Measurements from ENCODE around the gene QRICH1. TPM values are rescaled to one million over a fixed set of nuclear protein-coding genes. Genes with fewer than 3 reads are reported as not detected.
"Not testable (repeated sequence)": the region's sequence is repeated elsewhere in the genome, so short reads cannot be mapped to it uniquely, and the experiment has no call there.

Gene QRICH1
- total RNA-seq, 1 donor from 2014 or later: 56.0 TPM

DNA sequence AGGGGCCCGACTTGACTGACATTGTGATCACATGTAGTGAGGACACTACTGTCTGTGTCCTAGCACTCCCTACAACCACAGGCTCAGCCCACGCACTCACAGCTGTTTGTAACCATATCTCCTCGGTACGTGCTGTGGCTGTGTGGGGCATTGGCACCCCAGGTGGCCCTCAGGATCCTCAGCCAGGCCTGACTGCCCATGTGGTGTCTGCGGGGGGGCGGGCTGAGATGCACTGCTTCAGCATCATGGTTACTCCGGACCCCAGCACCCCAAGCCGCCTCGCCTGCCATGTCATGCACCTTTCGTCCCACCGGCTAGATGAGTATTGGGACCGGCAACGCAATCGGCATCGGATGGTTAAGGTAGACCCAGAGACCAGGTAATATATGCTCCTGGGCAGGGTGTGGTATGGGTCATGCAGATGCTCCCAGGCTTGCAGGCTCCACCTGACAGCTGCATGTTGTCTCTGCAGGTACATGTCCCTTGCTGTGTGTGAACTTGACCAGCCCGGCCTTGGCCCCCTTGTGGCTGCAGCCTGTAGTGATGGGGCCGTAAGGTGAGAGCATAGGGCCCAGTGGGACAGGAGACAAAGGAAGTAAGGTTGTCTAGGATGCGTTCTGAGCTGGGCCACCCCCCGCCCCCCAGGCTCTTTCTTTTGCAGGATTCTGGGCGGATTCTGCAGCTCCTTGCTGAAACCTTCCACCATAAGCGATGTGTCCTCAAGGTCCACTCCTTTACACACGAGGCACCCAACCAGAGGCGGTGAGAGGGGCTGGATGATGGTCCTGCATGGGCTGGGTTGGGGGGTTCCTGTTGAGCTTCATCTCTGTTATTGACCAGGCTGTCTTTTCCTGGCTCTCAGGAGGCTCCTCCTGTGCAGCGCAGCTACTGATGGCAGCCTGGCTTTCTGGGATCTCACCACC, 79.9 kb downstream of the QRICH1 start:
- DNase-seq (ENCODE audit: low read depth): no peak
- Histone ChIP-seq H3K4me3 (ENCODE audit: low read depth, low read length) (no peak overlapping the region), H3K27me3 (ENCODE audit: control insufficient read depth, insufficient read depth, low read length) (no peaks in the 10 kb centered on the region), H3K36me3 (ENCODE audit: control insufficient read depth, insufficient read depth, low read length) (peaks cover 1% of the 10 kb centered on the region)
- TF ChIP-seq, protein P1, sequence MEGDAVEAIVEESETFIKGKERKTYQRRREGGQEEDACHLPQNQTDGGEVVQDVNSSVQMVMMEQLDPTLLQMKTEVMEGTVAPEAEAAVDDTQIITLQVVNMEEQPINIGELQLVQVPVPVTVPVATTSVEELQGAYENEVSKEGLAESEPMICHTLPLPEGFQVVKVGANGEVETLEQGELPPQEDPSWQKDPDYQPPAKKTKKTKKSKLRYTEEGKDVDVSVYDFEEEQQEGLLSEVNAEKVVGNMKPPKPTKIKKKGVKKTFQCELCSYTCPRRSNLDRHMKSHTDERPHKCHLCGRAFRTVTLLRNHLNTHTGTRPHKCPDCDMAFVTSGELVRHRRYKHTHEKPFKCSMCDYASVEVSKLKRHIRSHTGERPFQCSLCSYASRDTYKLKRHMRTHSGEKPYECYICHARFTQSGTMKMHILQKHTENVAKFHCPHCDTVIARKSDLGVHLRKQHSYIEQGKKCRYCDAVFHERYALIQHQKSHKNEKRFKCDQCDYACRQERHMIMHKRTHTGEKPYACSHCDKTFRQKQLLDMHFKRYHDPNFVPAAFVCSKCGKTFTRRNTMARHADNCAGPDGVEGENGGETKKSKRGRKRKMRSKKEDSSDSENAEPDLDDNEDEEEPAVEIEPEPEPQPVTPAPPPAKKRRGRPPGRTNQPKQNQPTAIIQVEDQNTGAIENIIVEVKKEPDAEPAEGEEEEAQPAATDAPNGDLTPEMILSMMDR (IDR thresholded peaks at IDR 0.05; ENCODE audit: insufficient read depth, low read length, poor library complexity, severe bottlenecking): peak; percentile 68

DNA sequence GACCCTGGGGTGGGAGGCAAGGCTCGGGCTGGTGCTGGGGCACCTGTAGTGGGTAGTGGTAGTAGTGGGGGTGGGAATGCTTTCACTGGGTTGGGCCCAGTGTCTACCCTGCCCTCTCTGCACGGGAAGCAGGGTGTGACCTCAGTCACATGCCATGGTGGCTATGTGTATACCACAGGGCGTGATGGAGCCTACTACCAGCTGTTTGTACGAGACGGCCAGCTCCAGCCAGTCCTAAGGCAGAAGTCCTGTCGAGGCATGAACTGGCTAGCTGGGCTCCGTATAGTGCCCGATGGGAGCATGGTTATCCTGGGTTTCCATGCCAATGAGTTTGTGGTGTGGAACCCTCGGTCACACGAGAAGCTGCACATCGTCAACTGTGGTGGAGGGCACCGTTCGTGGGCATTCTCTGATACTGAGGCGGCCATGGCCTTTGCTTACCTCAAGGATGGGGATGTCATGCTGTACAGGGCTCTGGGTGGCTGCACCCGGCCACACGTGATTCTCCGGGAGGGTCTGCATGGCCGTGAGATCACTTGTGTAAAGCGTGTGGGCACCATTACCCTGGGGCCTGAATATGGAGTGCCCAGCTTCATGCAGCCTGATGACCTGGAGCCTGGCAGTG, 80.6 kb downstream of the QRICH1 start:
- TF ChIP-seq, protein P1 (IDR thresholded peaks at IDR 0.05; ENCODE audit: insufficient read depth, low read length, poor library complexity, severe bottlenecking): no peak
- DNase-seq (ENCODE audit: low read depth): no peak
- peaks cover 1% of the 10 kb centered on the region for H3K36me3 ChIP-seq (ENCODE audit: control insufficient read depth, insufficient read depth, low read length)
- H3K27me3 ChIP-seq (ENCODE audit: control insufficient read depth, insufficient read depth, low read length): no peaks in the 10 kb centered on the region
- no peak overlapping the region for H3K4me3 ChIP-seq (ENCODE audit: low read depth, low read length)

DNA sequence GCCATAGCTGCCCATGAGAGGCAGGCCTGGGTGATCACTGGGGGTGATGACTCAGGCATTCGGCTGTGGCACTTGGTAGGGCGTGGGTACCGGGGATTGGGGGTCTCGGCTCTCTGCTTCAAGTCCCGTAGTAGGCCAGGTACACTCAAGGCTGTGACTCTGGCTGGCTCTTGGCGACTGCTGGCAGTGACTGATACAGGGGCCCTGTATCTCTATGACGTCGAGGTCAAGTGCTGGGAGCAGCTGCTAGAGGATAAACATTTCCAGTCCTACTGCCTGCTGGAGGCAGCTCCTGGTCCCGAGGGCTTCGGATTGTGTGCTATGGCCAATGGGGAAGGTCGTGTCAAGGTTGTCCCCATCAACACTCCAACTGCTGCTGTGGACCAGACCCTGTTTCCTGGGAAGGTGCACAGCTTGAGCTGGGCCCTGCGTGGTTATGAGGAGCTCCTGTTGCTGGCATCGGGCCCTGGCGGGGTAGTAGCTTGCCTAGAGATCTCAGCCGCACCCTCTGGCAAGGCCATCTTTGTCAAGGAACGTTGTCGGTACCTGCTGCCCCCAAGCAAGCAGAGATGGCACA, 81.3 kb downstream of the QRICH1 start:
- Histone ChIP-seq H3K27me3 (ENCODE audit: control insufficient read depth, insufficient read depth, low read length) (no peaks in the 10 kb centered on the region), H3K36me3 (ENCODE audit: control insufficient read depth, insufficient read depth, low read length) (peaks cover 1% of the 10 kb centered on the region), H3K4me3 (ENCODE audit: low read depth, low read length) (no peak overlapping the region)
- no peak for DNase-seq (ENCODE audit: low read depth)
- TF ChIP-seq, protein P1 (IDR thresholded peaks at IDR 0.05; ENCODE audit: insufficient read depth, low read length, poor library complexity, severe bottlenecking): no peak

DNA sequence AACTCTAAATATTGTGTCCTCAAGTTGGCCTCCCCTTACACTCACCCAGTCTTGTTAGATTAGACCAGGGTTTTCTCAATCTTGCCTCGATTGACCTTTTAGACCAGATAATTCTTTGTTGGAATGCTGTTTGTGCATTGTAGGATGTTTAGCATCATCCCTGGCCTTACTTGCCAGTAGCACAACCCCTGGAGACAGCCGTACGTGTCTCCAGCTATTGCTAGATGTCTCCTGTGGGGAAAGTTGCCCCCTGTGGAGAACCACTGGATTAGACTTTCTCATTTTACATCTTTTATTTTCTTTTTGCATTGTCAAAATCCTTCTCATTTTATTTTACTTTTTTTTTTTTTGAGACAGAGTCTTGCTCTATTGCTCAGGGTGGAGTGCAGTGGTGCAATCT, 84.5 kb downstream of the QRICH1 start:
- TF ChIP-seq, protein P1 (IDR thresholded peaks at IDR 0.05; ENCODE audit: insufficient read depth, low read length, poor library complexity, severe bottlenecking): no peak
- no peak for DNase-seq (ENCODE audit: low read depth)
- no peaks in the 10 kb centered on the region for H3K27me3 ChIP-seq (ENCODE audit: control insufficient read depth, insufficient read depth, low read length)
- H3K4me3 ChIP-seq (ENCODE audit: low read depth, low read length): no peak overlapping the region
- no peaks in the 10 kb centered on the region for H3K36me3 ChIP-seq (ENCODE audit: control insufficient read depth, insufficient read depth, low read length)

DNA sequence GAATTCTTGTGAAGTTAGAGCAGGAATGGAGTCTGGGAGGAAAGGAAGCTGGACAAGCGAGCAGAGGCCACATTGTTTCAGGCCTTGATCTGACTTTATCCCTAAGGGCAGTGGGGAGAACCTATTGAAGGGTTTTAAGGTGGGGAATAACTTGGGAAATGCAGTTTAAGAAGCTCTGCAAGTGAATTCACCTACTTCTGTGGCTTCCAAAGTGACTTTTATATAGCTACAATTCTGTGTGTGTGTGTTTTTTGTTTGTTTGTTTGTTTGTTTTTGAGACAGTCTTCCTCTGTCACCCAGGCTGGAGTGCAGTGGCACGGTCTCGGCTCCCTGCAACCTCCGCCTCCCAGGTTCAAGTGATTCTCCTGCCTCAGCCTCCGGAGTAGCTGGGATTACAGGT, 85.2 kb downstream of the QRICH1 start:
- peak overlapping the region; percentile 94 for H3K4me3 ChIP-seq (ENCODE audit: low read depth, low read length)
- not testable (repeated sequence) for H3K36me3 ChIP-seq (ENCODE audit: control insufficient read depth, insufficient read depth, low read length); DNase-seq (ENCODE audit: low read depth); H3K27me3 ChIP-seq (ENCODE audit: control insufficient read depth, insufficient read depth, low read length)

DNA sequence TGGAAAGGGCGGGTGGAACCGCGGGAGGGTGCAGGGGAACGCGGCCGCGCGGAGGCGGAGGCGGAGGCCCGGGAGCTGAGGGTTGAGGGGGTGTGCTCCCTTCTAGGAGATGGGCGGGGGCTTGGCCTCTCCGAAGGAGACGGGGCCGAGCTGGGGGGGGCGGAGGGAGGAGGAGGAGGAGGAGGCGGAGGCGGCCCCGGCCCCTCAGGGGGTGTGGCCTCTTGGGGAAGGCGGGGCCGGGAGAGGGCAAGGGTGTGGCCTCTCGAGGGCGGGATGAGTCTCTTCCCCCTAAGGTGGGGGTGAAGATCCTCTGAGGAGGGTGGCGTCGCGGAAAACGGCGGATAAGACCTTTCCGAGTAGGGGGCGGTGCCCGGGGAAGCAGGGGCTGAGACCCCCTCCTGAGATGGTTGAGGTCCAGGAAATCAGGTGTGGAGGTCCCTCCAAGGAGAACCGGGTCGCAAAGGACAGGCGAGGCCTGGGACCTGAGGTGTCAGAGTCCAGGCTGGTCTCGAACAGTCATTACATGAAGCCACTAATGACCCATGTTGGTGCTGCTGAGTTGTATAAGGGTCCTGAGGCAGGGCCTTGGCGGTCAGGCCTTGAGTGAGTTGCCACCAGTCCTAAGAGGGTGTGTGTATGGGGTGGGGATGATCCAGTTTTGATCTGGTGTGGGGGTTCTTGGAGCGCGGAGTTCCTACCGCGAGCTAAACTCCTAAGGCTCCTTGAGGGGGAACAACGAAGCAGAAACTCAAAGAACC, 85.9 kb downstream of the QRICH1 start:
- no peaks in the 10 kb centered on the region for H3K36me3 ChIP-seq (ENCODE audit: control insufficient read depth, insufficient read depth, low read length)
- DNase-seq (ENCODE audit: low read depth): no peak
- H3K4me3 ChIP-seq (ENCODE audit: low read depth, low read length): peak overlapping the region; percentile 94
- no peaks in the 10 kb centered on the region for H3K27me3 ChIP-seq (ENCODE audit: control insufficient read depth, insufficient read depth, low read length)
- TF ChIP-seq, protein P1 (IDR thresholded peaks at IDR 0.05; ENCODE audit: insufficient read depth, low read length, poor library complexity, severe bottlenecking): no peak
